Endodermal cell (in vitro differentiated cells): Measurements from ENCODE around the gene SRRD. TPM values are rescaled to one million over a fixed set of nuclear protein-coding genes. Genes with fewer than 3 reads are reported as not detected.

Experiments
- DNase-seq: peaks from one replicate; pipeline ENCODE4 v3.0.0-alpha.2; 2017
- H3K27ac ChIP-seq: 2 replicates; pipeline ENCODE4 v1.5.1; 2013; ENCODE audit warnings: mild to moderate bottlenecking, low read depth, low read length, moderate library complexity
- H3K27me3 ChIP-seq: 2 replicates; pipeline ENCODE4 v1.6.1; 2013; ENCODE audit warnings: mild to moderate bottlenecking, low read length, moderate library complexity; ENCODE audit not compliant: insufficient read depth, control insufficient read depth, poor library complexity, severe bottlenecking
- H3K36me3 ChIP-seq: 2 replicates; pipeline ENCODE4 v1.7.0; 2013; ENCODE audit warnings: mild to moderate bottlenecking, low read length, moderate library complexity; ENCODE audit not compliant: control insufficient read depth, insufficient read depth
- H3K4me1 ChIP-seq: one replicate; pipeline ENCODE4 v1.7.0; 2013; ENCODE audit warnings: low read length; ENCODE audit not compliant: control insufficient read depth, insufficient read depth
- H3K4me3 ChIP-seq: 2 replicates; pipeline ENCODE4 v1.5.1; 2013; ENCODE audit warnings: mild to moderate bottlenecking, low read length, moderate library complexity
- H3K9ac ChIP-seq: 2 replicates; pipeline ENCODE4 v1.6.1; 2013; ENCODE audit warnings: mild to moderate bottlenecking, low read length, moderate library complexity; ENCODE audit not compliant: poor library complexity, severe bottlenecking; ENCODE audit errors: extremely low read depth
- H3K9me3 ChIP-seq: 2 replicates; pipeline ENCODE4 v1.6.1; 2013; ENCODE audit warnings: mild to moderate bottlenecking, low read length, moderate library complexity; ENCODE audit not compliant: control insufficient read depth
- H3K27ac Mint-ChIP-seq: 2 replicates; pipeline ENCODE4 v1.8.0; 2020; ENCODE audit warnings: mixed read lengths
- H3K27me3 Mint-ChIP-seq: 2 replicates; pipeline ENCODE4 v1.8.0; 2021; ENCODE audit warnings: mild to moderate bottlenecking, mixed read lengths; ENCODE audit not compliant: insufficient read depth
- H3K36me3 Mint-ChIP-seq: 2 replicates; pipeline ENCODE4 v1.8.0; 2020; ENCODE audit warnings: low read depth, mixed read lengths
- H3K4me1 Mint-ChIP-seq: 2 replicates; pipeline ENCODE4 v1.8.0; 2020; ENCODE audit warnings: mixed read lengths
- H3K4me3 Mint-ChIP-seq: 2 replicates; pipeline ENCODE4 v1.8.0; 2020; ENCODE audit warnings: mild to moderate bottlenecking, moderate library complexity, mixed read lengths
- H3K9me3 Mint-ChIP-seq: 2 replicates; pipeline ENCODE4 v1.8.0; 2020; ENCODE audit warnings: mild to moderate bottlenecking, mixed read lengths
- CTCF ChIP-seq: fragments of 200-600 bp; sonication (generic); conservative IDR thresholded peaks from 2 replicates; pipeline ENCODE4 v1.5.0; 2021; ENCODE audit warnings: antibody characterized with exemption, mild to moderate bottlenecking
- WGBS, 2 experiments: methylation state at CpG; one replicate each; pipeline versions ENCODE4 v1.1.5 to v1.1.7; 2013; ENCODE audit warnings: missing lambda C conversion rate in 2 of 2, mixed read lengths in 1 of 2; ENCODE audit not compliant: insufficient coverage in 1 of 2, insufficient read length in 1 of 2; 5-methylcytosine and 5-hydroxymethylcytosine counted together
- total RNA-seq, 2 donors: library from RNA; stranded (reverse); fragmentation: NEBNext Ultra II Directional in 1 of 2; extraction: Animal tissue kit (Norgen Biotek cat#: 25700) in 1 of 2; gene quantifications; 2 replicates in 1 of 2; 3 replicates in 1 of 2; pipeline ENCODE4 v1.2.1, GENCODE V29; 2021

The SRRD gene
- total RNA-seq, 2 donors from 2014 or later: 27.4 to 30.0 TPM

DNA sequence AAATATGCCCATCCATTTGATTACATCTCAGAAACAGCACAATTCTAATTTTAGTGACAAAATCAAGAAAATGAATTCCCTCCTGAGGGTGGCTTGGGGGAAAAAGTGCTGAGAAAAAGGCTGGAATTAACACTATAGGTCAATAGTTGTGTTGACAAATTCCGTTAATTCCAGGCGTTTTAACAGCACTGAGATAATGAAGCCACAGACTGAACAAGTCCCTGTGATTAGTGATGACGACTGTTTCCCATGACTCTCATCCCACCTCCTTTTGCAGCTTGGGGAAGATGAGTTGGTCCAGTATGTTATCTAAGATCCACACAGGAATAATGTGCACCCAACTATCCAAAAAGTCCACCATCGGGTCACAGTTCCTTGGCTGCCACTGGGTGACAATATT, 12.8 kb downstream of the SRRD start:
- Mint-ChIP-seq H3K4me3 (no peak overlapping the region), H3K27me3 (no peaks in the 10 kb centered on the region), H3K9me3 (no peaks in the 10 kb centered on the region), H3K36me3 (peaks cover 79% of the 10 kb centered on the region), H3K4me1 (peaks cover 3% of the 10 kb centered on the region), H3K27ac (no peak overlapping the region)
- no peaks in the 10 kb centered on the region for H3K9me3 ChIP-seq
- no peak overlapping the region for H3K27ac ChIP-seq
- no peaks in the 10 kb centered on the region for H3K27me3 ChIP-seq
- 90% methylated on average over 4 of the region's 4 CpGs; no CpG with 5 or more reads in 1 of the 2 experiments for whole genome bisulfite sequencing, 2 experiments
- no peak overlapping the region for H3K4me3 ChIP-seq
- no peak overlapping the region for H3K9ac ChIP-seq
- DNase-seq: no peak
- peaks cover 75% of the 10 kb centered on the region for H3K36me3 ChIP-seq
- TF ChIP-seq CTCF: no peak
- H3K4me1 ChIP-seq: peaks cover 9% of the 10 kb centered on the region

DNA sequence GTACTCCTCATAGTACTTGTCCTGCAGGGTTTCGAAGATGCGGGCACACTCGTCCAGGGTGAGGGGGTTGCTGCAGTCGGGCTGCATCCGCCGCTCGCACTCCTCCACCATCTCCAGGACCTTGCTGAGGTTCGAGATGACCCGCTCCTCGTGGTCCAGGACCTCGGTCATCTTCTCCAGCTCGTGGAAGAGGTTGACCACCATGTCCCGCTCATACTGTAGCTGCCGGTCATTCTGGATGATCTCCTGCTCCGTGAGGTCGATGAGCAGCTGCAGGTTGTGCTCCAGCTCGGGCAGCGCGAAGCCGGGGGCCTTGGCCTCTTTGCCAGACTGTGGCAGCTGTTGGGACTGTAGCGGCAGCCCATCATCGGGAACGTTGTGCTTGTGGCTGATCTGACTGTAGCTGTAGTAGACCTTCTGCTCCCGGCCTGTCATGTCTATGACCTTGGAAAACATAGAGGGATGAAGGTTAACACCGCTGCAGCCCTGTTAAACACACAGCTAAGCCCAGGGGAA, 15.6 kb downstream of the SRRD start:
- no peaks in the 10 kb centered on the region for H3K27me3 Mint-ChIP-seq
- WGBS, 2 experiments: 94 to 95% methylated on average over 20 to 25 of the region's 25 CpGs
- no peak overlapping the region for H3K4me3 Mint-ChIP-seq
- no peak for TF ChIP-seq CTCF
- no peaks in the 10 kb centered on the region for H3K9me3 ChIP-seq
- H3K4me1 Mint-ChIP-seq: peaks cover 9% of the 10 kb centered on the region
- H3K27ac Mint-ChIP-seq: peak overlapping the region; percentile 26
- H3K27ac ChIP-seq: no peak overlapping the region
- H3K9me3 Mint-ChIP-seq: no peaks in the 10 kb centered on the region
- H3K36me3 ChIP-seq: peaks cover 75% of the 10 kb centered on the region
- H3K4me1 ChIP-seq: peaks cover 9% of the 10 kb centered on the region
- H3K36me3 Mint-ChIP-seq: peaks cover 81% of the 10 kb centered on the region
- no peak overlapping the region for H3K9ac ChIP-seq
- DNase-seq: no peak
- no peak overlapping the region for H3K4me3 ChIP-seq
- H3K27me3 ChIP-seq: no peaks in the 10 kb centered on the region

- Mint-ChIP-seq H3K27ac (no peak overlapping the region), H3K4me1 (peaks cover 9% of the 10 kb centered on the region), H3K4me3 (no peak overlapping the region), H3K27me3 (no peaks in the 10 kb centered on the region), H3K9me3 (no peaks in the 10 kb centered on the region), H3K36me3 (peaks cover 79% of the 10 kb centered on the region)
- no peak for DNase-seq
- H3K9me3 ChIP-seq: no peaks in the 10 kb centered on the region
- TF ChIP-seq CTCF: no peak
- H3K9ac ChIP-seq: no peak overlapping the region
- peaks cover 78% of the 10 kb centered on the region for H3K36me3 ChIP-seq
- peaks cover under 1% of the 10 kb centered on the region for H3K4me1 ChIP-seq
- no peak overlapping the region for H3K4me3 ChIP-seq
- WGBS, 2 experiments: 86% methylated on average over 2 of the region's 2 CpGs; no CpG with 5 or more reads in 1 of the 2 experiments
- H3K27me3 ChIP-seq: no peaks in the 10 kb centered on the region
- H3K27ac ChIP-seq: no peak overlapping the region
These were observed 18.3 kb downstream of the SRRD start for GRCh38 chr22:26501996-26502395.
